Umbilical cord (tissue), 2 donors: Measurements from ENCODE around the gene ERICH6. TPM values are rescaled to one million over a fixed set of nuclear protein-coding genes. Genes with fewer than 3 reads are reported as not detected.

Experiments used
- DNase-seq: peaks from one replicate; pipeline ENCODE4 v3.0.0-alpha.2; 2015; ENCODE audit warnings: low spot score
- total RNA-seq: library from RNA; depleted of rRNA; stranded (reverse); fragments of >200 nt; gene quantifications from one replicate; pipeline ENCODE4 v1.2.3, GENCODE V29; 2014; ENCODE audit warnings: low replicate concordance; ENCODE audit not compliant: insufficient read depth

Gene ERICH6
- total RNA-seq, 1 donor from 2014 or later, result not detected

GRCh38 chr3:150736903-150737832 lies 33.4 kb upstream of the ERICH6 start:
- DNase-seq, result no peak

- DNase-seq, result no peak
These were observed 32.6 kb upstream of the ERICH6 start for GRCh38 chr3:150736316-150736719.

- no peak for DNase-seq
These were observed 31.0 kb upstream of the ERICH6 start for GRCh38 chr3:150734795-150735119.

- DNase-seq, result no peak
These were observed 30.4 kb upstream of the ERICH6 start for GRCh38 chr3:150733936-150734794.

- DNase-seq, result peak; percentile 34
These were observed 29.7 kb upstream of the ERICH6 start for GRCh38 chr3:150733373-150733935.

GRCh38 chr3:150729682-150730360 lies 26.1 kb upstream of the ERICH6 start:
- no peak for DNase-seq

GRCh38 chr3:150727653-150728502 lies 24.2 kb upstream of the ERICH6 start:
- DNase-seq, result peak; percentile 28

- no peak for DNase-seq
These were observed 21.8 kb upstream of the ERICH6 start for GRCh38 chr3:150725548-150725947.

- no peak for DNase-seq
These were observed 20.2 kb upstream of the ERICH6 start for GRCh38 chr3:150723946-150724345.

GRCh38 chr3:150722267-150722666 lies 18.5 kb upstream of the ERICH6 start:
- DNase-seq, result no peak

- DNase-seq, result peak; percentile 82
These were observed 17.8 kb upstream of the ERICH6 start for GRCh38 chr3:150721285-150722130.

- no peak for DNase-seq
These were observed 16.7 kb upstream of the ERICH6 start for GRCh38 chr3:150720444-150720843.

- no peak for DNase-seq
These were observed 6.4 kb upstream of the ERICH6 start for GRCh38 chr3:150710097-150710496.

GRCh38 chr3:150703299-150703755 lies 393 bp downstream of the ERICH6 start:
- no peak for DNase-seq

GRCh38 chr3:150699068-150699639 lies 4.6 kb downstream of the ERICH6 start:
- no peak for DNase-seq

- DNase-seq, result no peak
These were observed 6.1 kb downstream of the ERICH6 start for GRCh38 chr3:150697646-150698045.

GRCh38 chr3:150691414-150692040 lies 12.2 kb downstream of the ERICH6 start:
- DNase-seq, result no peak

GRCh38 chr3:150687613-150688012 lies 16.1 kb downstream of the ERICH6 start:
- DNase-seq, result no peak

- DNase-seq, result no peak
These were observed 20.9 kb downstream of the ERICH6 start for GRCh38 chr3:150682824-150683223.
